Stimulated activated CD4-positive, alpha-beta T cell treated with anti-CD3 and anti-CD28 coated beads, Interleukin-4, amount 100 ng/mL, for 24 hours (primary cell): ENCODE results near the gene SH3BP5.

Experiments used
- DNase-seq: peaks from one replicate; pipeline ENCODE4 v3.0.0-alpha.2; 2020

Gene SH3BP5

GRCh38 chr3:15241341-15241740 is 91.0 kb downstream of the SH3BP5 start:
- DNase-seq: peak; percentile 51

DNA sequence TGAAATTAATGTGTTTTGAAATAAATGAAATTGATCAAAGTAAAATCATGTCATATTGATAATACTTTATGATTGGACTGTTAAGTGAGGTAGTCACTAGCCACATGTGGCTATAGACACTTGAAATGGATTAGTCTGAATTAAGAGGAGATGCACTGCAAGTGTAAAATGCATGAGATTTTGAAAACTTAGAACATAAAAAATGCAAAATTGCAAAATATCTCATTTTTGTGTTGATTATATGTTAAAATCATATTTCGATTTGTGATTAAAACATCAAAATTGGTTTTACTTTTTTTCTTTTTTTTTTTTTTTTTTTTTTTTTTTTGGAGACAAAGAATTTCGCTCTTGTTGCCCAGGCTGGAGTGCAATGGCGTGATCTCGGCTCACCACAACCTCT is 103.1 kb downstream of the SH3BP5 start:
- DNase-seq: no peak

DNA sequence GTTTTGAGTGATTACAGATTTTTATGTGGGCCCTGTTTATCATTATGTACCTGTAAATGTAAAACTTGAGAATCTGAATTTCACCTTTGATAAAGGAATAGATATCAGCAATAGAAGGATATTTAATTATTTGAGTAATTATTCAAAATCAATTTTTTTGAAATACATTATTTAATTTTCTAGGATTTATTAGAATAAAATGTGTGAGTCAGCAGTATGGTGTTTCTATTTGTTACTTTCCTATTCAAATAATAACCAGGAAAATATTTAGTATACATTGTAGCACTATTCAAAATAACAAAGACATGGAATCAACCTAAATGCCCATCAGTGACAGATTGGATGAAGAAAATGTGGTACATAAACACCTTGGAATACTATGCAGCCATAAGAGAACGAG is 104.2 kb downstream of the SH3BP5 start:
- no peak for DNase-seq

DNA sequence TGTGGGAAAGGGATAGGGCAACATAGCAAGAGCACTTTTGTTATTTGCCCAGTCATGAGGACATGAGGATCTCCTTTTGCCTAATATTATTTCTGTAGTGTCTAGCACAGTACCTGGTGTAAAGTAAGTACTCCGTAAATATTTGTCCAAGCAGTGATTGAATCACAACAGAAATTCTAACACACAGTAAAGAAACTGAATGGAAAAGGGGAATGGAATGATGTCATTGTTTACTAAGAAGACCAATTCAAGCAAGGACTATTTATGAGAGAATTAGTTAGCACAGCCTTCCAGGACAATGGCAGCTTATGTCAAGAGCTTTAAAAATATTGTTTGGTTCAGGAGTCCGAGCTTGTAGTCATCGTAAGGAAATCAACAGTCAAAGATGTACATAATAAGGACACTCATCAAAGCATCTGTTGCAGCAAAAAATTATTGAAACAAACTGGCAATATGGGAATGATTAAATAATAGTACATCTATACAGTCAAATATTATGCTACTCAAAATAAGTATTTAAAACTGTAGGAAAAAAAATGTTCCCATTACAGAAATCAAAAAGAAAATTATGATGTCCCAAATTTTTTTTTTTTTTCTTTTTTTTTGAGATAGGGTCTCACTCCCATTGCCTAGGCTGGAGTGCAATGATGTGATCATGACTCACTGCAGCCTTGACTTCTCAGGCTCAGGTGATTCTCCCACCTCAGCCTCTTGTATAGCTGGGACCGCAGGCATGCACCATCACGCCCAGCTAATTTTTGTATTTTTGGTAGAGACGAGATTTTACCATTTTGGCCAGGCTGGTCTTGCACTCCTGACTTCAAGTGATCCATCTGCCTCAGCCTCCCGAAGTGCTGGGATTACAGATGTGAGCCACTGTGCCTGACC is 108.5 kb downstream of the SH3BP5 start:
- DNase-seq: no peak

DNA sequence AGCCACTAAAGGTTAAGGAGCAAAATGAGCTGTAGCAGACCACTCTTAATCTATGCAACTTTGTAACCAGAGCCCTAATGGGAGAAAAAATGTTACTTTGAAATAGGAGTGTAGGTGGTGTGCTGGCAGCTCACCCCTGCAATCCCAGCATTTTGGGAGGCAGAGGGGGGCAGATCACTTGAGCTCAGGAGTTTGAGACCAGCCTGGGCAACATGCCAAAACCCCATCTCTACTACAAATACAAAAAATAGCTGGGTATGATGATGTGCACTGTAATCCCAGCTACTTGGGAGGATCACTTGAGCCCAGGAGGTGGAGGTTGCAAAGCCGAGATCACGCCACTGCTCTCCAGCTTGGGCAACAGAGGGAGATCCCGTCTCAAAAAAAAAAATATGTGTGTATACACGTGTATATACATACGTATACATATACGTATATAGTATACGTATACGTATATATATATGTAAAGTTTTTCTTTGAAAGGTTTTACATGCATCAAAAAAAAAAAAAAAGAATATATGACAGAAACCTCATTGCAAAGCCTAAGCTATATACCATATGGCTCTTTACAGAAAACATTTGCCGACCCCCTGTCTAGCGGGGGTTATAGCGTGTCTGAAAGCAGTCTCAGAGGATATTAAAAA is 110.7 kb downstream of the SH3BP5 start:
- no peak for DNase-seq

- no peak for DNase-seq
These were observed 111.7 kb downstream of the SH3BP5 start for GRCh38 chr3:15220661-15221060.

DNA sequence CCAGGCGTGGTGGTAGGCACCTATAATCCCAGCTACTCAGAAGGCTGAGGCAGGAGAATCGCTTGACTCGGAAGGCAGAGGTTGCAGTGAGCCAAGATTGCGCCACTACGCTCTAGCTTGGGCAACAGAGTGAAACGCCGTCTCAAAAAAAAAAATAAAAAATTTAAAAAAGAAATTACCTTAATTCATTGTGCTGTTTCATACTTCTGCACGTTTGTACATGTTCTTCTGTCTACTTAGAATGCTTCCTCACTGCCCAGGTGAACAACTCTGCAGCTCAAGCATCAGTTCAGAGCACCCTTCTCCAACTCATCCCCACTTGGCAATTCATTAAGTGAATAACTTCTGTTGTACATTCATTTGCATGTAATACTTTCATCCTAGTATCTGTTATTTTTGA is 112.3 kb downstream of the SH3BP5 start:
- DNase-seq: no peak

GRCh38 chr3:15218689-15219088 is 113.7 kb downstream of the SH3BP5 start:
- DNase-seq: no peak

DNA sequence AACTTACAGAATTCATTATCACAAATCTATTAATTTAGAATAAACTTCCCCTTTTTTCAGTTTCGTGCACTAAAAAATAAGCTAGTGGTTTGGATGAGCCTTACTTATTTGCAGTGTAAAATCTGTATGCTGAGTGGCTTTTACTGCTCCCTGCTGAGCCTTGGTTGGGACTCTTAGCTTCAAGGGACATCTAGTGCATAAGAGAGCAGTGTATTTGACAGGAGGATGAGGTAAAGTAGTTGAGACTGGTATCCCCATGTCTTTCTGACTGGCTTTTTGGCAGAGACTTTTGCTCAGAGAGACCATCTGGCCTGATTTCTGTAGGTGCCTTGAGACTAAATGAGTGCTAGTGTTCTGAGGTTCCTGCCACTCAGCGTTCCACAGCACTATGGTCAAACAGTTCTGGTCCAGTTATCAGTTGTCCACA is 114.5 kb downstream of the SH3BP5 start:
- DNase-seq: no peak

DNA sequence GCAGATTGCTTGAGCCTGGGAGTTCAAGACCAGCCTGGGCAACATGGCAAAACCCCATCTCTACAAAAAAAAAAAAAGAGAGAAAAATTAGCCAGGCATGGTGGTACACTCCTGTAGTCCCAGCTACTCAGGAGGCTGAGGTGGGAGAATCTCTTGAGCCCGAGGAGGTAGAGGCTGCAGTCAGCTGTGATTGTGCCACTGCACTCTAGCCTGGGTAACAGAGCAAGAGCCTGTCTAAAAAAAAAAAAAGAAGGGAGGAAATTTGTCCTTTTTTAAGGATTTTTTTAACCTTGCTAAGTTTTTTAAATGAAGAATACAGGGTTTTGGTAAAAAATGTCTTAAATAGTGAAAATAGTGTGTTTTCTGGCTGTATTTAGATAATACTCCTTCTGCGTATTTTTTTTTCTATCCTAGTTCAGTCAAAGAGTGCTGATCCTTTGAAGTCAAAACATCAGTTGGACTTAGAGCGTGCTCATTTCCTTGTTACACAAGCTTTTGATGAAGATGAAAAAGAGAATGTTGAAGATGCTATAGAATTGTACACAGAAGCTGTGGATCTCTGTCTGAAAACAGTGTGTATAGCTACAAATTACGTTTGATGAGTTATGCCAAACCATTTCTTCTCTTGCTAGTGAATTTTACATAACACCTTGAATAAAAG is 115.2 kb downstream of the SH3BP5 start:
- DNase-seq: no peak

GRCh38 chr3:15216501-15216900 is 115.9 kb downstream of the SH3BP5 start:
- DNase-seq: no peak

- no peak for DNase-seq
These were observed 116.4 kb downstream of the SH3BP5 start for GRCh38 chr3:15215996-15216395.

DNA sequence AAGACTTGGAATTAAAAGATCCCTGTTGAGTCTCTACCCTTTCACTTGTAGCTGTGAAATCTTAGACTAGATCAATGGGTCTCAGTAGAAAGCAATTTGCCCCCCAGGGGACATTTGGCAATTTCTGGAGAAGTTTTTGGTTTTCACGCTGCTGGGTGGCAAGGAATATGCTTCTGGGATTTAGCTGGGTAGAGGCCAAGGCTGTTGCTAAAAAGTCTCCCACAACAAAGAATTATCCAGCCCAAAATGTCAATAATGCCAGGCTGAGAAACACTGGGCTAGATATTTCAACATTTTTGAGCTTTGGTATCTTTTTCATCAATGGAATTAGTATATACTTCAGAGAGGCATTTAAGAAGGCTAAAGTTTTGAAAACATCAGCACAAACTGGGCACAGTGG is 117.6 kb downstream of the SH3BP5 start:
- DNase-seq: no peak

DNA sequence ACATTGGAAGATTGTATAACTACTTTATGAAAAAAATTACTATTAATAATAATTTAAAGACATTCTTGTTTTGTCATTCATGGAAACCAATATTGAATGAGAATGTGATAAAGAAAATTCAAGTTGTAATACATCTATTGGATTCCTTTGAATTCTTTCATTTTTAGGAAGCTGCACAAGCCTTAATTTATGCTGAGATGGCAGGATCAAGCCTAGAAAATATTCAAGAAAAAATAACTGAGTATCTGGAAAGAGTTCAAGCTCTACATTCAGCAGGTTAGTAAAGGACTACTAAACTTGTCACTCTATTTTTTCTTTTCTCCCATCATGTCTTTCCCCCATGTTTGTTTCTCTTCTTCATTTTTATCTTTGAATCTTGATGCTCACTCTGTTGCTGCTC is 120.4 kb downstream of the SH3BP5 start:
- DNase-seq: no peak

DNA sequence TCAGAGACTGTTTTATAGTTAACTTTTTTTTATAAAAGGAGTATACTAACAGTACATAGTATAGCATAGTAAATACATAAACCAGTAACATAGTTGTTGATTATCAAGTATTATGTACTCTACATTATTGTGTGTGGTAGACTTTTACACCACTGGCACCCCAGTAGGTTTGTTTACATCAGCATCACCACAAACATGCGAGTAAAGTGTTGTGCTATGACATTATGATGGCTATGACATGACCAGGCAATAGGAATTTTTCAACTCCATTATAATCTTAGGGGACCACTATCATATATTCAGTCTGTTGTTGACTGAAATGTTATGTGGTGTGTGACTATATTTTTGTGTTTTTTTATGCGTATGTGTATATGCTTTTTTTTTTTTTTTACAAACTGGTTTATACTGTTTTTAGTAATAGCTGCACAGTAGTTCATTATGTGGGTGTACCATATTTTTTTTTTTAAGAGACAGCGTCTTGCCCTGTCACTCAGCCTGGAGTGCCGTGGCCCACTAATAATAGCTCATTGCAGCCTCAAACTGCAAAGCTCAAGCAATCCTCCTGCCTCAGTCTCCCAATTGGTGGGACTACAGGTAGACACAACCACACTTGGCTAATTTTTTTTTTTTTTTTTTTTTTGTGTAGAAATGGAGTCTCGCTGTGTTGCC is 124.4 kb downstream of the SH3BP5 start:
- no peak for DNase-seq

DNA sequence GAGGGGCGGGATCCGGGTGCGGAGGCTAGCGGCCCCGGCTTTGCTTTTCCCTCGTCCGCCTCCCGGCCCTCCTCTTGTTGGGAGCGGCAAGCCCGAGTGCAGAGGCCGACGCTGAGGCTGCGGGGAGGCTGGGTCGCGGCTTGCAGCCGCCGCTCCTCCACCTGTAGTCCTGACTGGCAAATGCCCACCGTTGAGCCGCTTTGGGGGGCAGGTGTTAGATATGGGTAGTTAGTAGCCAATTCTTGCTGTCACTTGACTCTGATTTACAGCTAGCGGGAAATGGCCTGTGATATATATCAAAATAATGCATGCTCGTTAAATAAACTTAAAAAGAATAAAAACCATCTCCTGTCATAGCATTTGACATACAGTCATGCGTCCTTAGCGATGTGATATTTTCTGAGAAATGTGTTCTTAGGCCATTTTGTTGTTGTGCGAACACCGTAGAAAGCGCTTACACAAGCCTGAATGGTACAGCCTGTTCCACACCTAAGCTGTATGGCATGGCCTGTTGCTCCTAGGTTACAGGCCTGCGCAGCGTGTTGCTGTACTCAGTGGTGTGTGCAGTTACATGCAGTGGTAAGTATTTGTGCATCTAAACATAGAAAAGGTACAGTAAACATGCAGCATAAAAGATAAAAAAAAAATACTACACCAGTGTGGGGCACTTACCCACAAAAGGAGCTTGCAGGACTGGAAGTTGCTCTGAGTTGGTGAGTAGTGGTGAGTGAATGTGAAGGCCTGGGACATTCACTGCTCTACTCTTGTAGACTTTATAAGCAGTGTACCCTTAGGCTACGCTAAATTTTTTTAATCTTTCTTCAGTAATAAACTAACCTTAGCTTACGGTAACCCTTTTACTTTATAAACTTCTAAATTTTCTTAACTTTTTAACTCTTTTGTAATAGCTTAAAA is 125.5 kb downstream of the SH3BP5 start:
- peak; percentile 27 for DNase-seq

- peak; percentile 92 for DNase-seq
These were observed 126.3 kb downstream of the SH3BP5 start, which contains the start of gene CAPN7 for GRCh38 chr3:15205934-15206661. Gene CAPN7, plus strand, starts transcription at chr3:15206246. Its CDS starts 250 bp downstream, at chr3:15206496.

GRCh38 chr3:15205482-15205933 is 126.9 kb downstream of the SH3BP5 start:
- no peak for DNase-seq
